HG03097 (cell line): ENCODE measurements around the gene AKNAD1.
"Not testable (repeated sequence)": the region's sequence is repeated elsewhere in the genome, so short reads cannot be mapped to it uniquely, and the experiment has no call there.

ENCODE experiments used
- ATAC-seq: cut with Tn5 transposase; IDR thresholded peaks from one replicate; pipeline ENCODE4 v1.9.1; 2021; ENCODE audit not compliant: unreplicated experiment, low FRiP score

The AKNAD1 gene, protein sequence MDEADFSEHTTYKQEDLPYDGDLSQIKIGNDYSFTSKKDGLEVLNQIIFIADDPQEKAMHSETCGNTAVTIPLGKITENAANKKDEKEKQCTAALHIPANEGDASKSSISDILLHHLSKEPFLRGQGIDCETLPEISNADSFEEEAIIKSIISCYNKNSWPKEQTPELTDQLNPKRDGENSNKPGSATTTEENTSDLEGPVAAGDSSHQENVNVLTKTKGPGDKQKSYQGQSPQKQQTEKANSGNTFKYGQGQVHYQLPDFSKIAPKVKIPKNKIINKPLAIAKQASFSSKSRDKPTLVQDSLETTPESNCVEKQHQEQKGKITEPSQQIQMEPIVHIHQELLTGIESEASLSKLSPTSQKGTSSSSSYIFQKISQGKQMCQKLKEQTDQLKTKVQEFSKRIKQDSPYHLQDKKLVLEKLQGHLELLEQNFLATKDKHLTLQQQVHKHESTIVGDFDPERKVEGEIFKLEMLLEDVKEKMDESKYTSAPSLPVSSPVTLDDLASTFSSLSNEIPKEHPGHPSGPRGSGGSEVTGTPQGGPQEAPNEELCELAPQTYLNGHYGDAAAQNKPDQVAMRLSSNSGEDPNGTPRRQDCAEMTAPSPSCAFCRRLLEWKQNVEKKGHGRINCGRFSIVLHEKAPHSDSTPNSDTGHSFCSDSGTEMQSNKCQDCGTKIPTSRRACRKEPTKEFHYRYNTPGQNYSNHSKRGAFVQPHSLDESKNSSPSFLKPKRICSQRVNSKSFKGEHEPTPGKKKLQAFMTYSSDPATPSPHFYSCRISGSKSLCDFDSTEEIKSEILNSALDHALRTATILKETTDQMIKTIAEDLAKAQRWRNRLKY

DNA sequence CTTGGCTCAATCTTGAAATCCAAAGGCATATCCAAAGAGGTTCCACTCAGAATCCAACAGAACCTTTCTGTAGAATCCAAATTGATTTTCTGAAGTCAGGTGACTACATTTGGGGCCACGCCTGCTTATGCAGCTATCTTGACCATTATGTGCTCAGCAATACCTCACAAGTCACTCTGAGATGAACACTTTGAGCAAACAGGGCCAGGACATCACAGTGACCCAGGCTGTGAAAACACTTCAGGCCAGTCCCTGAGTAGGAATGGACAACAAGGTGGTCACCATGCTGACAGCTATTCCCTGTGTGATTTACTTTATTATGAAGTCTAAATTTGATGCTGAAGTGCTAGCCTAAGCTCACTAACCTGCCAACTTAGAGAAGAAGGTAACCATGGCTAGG lies at the start of gene AKNAD1:
TSS of gene AKNAD1 (minus strand) at position 101 of the 400 bp plus-strand sequence. CDS start 4,430 bp downstream, outside the sequence.
- no peak for ATAC-seq

DNA sequence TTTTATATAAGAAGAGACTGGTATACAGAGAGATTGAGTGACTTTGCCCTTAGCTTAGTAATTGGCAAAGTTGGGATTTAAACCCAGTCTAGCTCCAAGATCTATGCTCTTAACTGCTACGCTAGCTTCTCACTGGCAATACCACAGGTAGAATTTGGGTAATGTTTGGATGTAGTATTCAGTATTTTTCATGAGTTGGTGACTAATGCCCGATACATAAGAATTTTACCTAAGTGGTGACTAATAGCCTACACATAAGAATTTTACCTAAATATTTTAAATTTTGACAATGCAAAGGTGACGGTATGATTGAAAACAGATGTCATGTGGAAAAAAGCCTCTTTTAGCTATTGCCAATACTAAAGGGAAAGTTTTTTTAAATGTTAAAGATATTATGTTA lies 44.2 kb upstream of the AKNAD1 start:
- ATAC-seq: no peak

GRCh38 chr1:108897865-108898720 lies 41.2 kb upstream of the AKNAD1 start:
- no peak for ATAC-seq

DNA sequence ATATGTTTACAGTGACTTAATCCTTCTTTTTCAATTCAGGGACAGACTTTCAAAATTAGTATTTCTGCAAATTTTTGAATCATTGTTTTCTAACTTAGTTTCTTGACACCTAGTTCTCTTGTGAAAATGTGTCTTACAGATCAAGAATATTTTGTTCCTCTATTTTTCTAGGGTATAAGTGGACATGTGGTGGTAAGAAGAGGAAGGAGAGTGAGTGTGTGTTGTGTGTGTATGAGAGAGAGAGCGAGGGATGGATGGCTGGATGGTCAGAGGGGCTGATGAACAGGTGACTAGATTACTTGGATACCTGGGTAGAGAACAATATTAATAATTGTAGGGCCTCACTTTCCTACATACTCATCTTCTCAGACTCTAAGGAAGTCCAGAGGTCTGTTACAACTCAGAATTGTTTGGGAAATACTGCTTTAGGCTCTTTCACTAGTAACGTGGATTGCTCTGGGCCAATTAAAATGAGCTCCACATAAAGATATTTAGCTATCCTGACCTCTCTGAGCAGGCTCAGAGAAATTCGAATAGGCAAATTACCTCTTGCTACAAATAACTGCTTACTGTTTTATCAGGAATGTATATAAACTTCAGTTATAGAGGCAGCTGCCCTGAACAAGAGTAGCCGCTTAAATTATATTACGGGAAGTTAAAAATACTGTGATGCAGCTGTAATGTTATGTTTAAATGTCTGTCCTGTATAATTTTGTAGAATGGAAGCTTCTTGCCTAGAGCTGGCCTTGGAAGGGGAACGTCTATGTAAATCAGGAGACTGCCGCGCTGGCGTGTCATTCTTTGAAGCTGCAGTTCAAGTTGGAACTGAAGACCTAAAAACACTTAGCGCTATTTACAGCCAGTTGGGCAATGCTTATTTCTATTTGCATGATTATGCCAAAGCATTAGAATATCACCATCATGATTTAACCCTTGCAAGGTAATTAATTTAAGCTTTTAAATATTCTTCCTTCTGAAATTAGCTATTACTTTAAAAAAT lies 39.6 kb upstream of the AKNAD1 start:
- ATAC-seq: no peak

GRCh38 chr1:108893141-108893530 lies 36.2 kb upstream of the AKNAD1 start:
- ATAC-seq: no peak

- no peak for ATAC-seq
Observed at GRCh38 chr1:108892356-108893140, 35.7 kb upstream of the AKNAD1 start.

- no peak for ATAC-seq
Observed at GRCh38 chr1:108889706-108890384, 33.0 kb upstream of the AKNAD1 start.

GRCh38 chr1:108889006-108889645 lies 32.2 kb upstream of the AKNAD1 start:
- ATAC-seq: not testable (repeated sequence)

- no peak for ATAC-seq
Observed at GRCh38 chr1:108886292-108886691, 29.4 kb upstream of the AKNAD1 start.

DNA sequence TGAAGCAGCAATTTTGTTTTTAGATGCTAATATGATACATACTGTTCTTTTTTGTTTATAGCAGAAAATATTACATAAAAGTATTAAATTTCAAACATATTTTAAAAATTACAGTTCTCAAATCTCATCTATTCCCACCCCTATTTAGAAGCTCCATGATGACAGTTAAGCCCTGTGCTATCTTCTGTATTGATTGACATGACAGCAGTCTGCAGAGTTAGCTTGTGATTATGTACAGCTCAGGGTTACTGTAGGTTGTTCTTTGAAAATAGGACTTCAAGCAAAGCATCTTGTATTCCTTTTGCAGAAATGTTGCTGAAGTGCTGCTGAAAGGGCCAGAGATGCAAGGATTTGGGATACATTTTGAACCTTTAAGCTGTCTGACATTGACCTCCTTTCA lies 28.1 kb upstream of the AKNAD1 start:
- ATAC-seq: no peak

- ATAC-seq: no peak
Observed at GRCh38 chr1:108882837-108883236, 25.9 kb upstream of the AKNAD1 start.

DNA sequence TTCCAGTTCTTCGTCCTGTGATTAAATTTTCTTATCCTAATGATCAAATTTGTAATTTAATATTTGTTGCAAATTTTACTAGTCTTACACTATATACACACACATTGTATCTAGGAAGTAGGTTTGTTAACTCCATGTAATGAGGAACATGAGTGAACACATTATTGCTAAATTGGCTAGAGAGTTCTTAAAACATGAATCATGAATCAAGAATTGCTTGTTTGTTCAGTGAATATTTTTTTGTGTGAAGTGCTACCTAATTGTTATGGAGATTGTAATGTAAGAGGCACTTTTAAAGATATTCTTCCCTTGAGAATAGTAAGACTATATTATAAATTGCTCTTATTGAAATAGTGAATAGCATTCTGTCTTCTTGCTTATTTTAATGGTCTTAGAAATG lies 24.5 kb upstream of the AKNAD1 start:
- no peak for ATAC-seq

- ATAC-seq: no peak
Observed at GRCh38 chr1:108880850-108881249, 24.0 kb upstream of the AKNAD1 start.

DNA sequence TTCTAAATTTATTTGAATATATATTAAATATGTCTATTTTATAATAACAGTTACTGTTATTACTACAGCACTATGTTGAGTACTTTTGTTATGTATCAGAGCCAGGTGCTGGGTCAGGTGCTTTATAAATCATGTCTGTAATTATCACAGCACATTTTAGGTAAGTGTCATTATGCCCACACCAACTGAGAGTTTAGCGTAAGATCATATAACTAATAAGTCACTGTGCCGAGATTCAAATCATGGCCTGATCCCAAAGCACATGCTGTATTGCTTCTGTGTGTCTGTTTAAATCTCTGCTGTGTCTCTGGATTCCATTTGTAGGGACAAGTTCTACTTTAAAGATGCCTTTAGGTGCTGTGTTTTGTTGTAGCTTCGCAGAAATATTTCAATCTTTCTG lies 21.8 kb upstream of the AKNAD1 start:
- ATAC-seq: no peak

- ATAC-seq: no peak
Observed at GRCh38 chr1:108878160-108878469, 21.2 kb upstream of the AKNAD1 start.

DNA sequence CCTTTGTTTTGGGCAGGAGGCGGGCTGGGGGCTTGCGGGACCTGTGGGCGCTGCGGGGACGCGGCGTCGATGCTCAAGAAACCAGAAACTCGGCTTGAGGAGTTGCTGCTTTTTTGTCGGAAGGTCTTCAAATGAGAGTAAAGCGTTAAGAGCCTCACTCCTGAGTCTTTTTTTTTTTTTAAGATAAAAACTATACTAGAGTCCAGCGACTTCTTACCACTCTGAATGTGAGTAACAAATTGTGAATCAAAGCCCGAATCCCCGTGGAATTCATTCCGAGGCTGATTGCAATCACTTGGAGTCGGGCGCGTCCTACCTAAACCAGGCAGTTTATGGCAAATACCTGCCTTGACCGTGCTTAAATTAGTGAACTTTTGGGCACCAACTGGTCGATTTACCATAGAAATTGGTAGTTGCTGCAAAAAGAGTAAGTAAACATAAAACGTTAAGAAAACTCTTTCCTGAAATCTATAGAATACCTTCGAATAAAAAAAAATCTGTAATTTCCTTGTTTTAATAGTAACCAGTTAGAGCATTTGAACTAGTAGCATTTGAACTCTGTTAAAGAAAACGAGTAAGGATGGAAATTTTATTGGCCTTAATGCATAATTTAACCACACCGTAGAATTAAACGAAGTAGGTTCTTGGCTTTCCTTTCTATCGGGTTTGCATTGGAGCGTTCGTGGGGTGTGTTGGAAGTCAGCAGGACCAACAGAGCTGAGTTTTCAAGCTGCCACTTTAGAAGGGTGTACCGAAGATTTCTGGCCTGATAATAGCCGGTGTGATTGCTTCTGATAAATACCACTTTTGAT lies 20.7 kb upstream of the AKNAD1 start:
- ATAC-seq: no peak

- no peak for ATAC-seq
Observed at GRCh38 chr1:108871050-108871724, 14.3 kb upstream of the AKNAD1 start.
